ENCODE results near the gene MYL3.

DNA sequence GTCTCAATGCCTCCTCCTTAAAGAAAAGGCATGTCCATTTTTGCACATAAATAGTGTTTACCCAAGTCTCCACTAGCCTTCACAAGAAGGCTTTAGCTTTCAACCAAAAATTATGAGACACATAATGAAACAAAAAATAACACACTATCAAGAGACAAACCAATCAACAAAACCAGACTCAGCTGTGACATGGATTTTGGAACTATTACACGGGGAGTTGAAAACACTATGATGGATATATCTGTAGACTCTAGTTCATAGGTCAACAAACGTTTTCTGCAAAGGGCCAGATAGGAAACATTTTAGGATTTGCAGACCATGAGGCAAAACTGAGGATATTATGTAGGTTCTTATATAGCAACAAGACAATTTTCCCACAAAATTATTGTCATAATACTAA, 24.9 kb downstream of the MYL3 start:
- TF ChIP-seq, protein P1, sequence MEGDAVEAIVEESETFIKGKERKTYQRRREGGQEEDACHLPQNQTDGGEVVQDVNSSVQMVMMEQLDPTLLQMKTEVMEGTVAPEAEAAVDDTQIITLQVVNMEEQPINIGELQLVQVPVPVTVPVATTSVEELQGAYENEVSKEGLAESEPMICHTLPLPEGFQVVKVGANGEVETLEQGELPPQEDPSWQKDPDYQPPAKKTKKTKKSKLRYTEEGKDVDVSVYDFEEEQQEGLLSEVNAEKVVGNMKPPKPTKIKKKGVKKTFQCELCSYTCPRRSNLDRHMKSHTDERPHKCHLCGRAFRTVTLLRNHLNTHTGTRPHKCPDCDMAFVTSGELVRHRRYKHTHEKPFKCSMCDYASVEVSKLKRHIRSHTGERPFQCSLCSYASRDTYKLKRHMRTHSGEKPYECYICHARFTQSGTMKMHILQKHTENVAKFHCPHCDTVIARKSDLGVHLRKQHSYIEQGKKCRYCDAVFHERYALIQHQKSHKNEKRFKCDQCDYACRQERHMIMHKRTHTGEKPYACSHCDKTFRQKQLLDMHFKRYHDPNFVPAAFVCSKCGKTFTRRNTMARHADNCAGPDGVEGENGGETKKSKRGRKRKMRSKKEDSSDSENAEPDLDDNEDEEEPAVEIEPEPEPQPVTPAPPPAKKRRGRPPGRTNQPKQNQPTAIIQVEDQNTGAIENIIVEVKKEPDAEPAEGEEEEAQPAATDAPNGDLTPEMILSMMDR (conservative IDR thresholded peaks at IDR 0.05): no peak
- no peak for TF ChIP-seq EZH2 (IDR thresholded peaks at IDR 0.05; ENCODE audit: low read depth)
